ENCODE data around the gene JAZF1.

DNA sequence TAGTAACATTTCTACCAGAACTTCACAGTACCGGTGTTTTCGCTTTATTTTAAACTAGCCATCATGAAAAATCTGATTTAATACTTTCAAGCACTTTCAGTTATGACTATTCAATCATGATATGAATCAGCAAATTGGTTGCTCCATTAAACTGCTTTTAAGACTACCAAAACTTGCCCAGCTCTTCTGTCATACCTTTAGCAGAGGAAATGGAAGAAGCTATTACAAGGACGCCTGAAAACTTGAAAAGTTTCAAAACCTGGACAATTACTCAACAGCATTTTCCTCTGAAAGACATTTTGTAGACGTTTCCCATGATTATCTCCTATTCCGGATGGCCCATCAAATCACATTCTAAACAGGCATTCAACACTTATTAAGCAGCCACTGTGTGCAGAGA lies 2.0 kb downstream of the JAZF1 start:
- TF ChIP-seq CEBPB (IDR thresholded peaks at IDR 0.05; ENCODE audit: low read depth, low read length) (no peak), POLR2A (IDR thresholded peaks at IDR 0.05; ENCODE audit: control extremely low read depth in 1 of 2, low read depth in 2 of 2, low read length in 2 of 2) (no peak), POLR2AphosphoS5 (IDR thresholded peaks at IDR 0.05; ENCODE audit: low read depth, low read length) (no peak), ZNF274 (IDR thresholded peaks at IDR 0.05; ENCODE audit: borderline replicate concordance, extremely low read depth, low read length) (no peak), ATF2 (IDR thresholded peaks at IDR 0.05; ENCODE audit: low read length) (no peak)
- TF ChIP-seq, protein P1, sequence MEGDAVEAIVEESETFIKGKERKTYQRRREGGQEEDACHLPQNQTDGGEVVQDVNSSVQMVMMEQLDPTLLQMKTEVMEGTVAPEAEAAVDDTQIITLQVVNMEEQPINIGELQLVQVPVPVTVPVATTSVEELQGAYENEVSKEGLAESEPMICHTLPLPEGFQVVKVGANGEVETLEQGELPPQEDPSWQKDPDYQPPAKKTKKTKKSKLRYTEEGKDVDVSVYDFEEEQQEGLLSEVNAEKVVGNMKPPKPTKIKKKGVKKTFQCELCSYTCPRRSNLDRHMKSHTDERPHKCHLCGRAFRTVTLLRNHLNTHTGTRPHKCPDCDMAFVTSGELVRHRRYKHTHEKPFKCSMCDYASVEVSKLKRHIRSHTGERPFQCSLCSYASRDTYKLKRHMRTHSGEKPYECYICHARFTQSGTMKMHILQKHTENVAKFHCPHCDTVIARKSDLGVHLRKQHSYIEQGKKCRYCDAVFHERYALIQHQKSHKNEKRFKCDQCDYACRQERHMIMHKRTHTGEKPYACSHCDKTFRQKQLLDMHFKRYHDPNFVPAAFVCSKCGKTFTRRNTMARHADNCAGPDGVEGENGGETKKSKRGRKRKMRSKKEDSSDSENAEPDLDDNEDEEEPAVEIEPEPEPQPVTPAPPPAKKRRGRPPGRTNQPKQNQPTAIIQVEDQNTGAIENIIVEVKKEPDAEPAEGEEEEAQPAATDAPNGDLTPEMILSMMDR (IDR thresholded peaks at IDR 0.05; ENCODE audit: control extremely low read depth in 1 of 3, insufficient read depth in 1 of 3, low read depth in 1 of 3, low read length in 3 of 3): no peak

Data from H1 (cell line).